ENCODE data around the gene LYRM7. TPM values are rescaled to one million over a fixed set of nuclear protein-coding genes. Genes with fewer than 3 reads are reported as not detected.
A peak's percentile ranks its signal among the peaks of the same experiment; 100 is the strongest.

Gene LYRM7
- total and polyA plus RNA-seq, 8 donors = 2.0 to 4.8 (median 3.0) TPM

DNA sequence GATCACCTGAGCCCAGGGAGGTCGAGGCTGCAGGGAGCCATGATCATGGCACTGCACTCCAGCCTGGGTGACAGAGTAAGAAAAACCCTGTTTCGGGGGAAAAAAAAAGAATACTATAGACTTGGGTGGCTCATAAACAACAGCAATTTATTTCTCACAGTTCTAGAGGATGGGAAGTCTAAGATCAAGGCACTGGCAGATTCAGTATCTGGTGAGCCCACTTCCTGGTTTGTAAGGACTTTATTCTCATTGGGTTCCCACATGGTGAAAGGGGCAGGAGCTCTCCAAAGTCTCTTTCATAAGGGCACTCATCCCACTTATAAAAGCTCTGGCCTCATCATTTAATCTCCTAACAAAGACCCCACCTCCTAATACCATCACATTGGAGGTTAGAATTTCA is 14.4 kb upstream of the LYRM7 start:
- Histone ChIP-seq H3K36me3 (peaks cover 0 to 20% (median 7%) of the 10 kb centered on the region in 3 donors), H3K27me3 (no peaks in the 10 kb centered on the region), H3K4me3 (no peak overlapping the region), H3K27ac (no peak overlapping the region), H3K4me1 (no peaks in the 10 kb centered on the region), H3K9me3 (no peaks in the 10 kb centered on the region)
- DNase-seq = no peak
- no peak for ATAC-seq
- intact Hi-C loops (cut with DNase I) = no loop called here
- WGBS, 2 donors = 96% methylated on average over 2 of the region's 2 CpGs
- FAIRE-seq = no peak
- TF ChIP-seq, protein P1, sequence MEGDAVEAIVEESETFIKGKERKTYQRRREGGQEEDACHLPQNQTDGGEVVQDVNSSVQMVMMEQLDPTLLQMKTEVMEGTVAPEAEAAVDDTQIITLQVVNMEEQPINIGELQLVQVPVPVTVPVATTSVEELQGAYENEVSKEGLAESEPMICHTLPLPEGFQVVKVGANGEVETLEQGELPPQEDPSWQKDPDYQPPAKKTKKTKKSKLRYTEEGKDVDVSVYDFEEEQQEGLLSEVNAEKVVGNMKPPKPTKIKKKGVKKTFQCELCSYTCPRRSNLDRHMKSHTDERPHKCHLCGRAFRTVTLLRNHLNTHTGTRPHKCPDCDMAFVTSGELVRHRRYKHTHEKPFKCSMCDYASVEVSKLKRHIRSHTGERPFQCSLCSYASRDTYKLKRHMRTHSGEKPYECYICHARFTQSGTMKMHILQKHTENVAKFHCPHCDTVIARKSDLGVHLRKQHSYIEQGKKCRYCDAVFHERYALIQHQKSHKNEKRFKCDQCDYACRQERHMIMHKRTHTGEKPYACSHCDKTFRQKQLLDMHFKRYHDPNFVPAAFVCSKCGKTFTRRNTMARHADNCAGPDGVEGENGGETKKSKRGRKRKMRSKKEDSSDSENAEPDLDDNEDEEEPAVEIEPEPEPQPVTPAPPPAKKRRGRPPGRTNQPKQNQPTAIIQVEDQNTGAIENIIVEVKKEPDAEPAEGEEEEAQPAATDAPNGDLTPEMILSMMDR (IDR thresholded peaks at IDR 0.05) = no peak

DNA sequence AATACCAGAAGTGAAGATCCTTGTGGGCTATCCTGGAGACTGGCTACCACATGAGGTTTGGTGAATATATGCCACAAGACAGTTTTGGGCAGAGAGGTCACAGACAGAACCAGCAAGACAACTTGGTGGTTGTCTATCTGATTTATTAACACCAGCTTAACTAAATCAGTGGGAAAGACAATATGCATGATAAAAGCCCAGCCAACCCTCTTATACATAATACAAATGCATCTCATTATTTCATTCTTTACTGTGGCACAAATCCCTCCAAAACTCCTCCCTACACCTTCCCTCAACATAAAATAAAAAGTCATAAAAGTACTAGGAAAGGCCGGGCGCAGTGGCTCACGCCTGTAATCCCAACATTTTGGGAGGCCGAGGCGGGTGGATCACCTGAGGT is 13.8 kb upstream of the LYRM7 start:
- DNase-seq (no peak), FAIRE-seq (no peak), ATAC-seq (no peak)
- no peaks in the 10 kb centered on the region for H3K9me3 ChIP-seq
- 97 to 98% methylated on average over 5 of the region's 5 CpGs for WGBS, 2 donors
- no peak overlapping the region for H3K27ac ChIP-seq
- TF ChIP-seq, protein P1 (IDR thresholded peaks at IDR 0.05) = no peak
- no peaks in the 10 kb centered on the region for H3K27me3 ChIP-seq
- intact Hi-C loops (cut with DNase I) = no loop called here
- H3K4me3 ChIP-seq = no peak overlapping the region
- peaks cover under 1 to 26% (median 11%) of the 10 kb centered on the region in 3 donors for H3K36me3 ChIP-seq
- H3K4me1 ChIP-seq = no peaks in the 10 kb centered on the region

DNA sequence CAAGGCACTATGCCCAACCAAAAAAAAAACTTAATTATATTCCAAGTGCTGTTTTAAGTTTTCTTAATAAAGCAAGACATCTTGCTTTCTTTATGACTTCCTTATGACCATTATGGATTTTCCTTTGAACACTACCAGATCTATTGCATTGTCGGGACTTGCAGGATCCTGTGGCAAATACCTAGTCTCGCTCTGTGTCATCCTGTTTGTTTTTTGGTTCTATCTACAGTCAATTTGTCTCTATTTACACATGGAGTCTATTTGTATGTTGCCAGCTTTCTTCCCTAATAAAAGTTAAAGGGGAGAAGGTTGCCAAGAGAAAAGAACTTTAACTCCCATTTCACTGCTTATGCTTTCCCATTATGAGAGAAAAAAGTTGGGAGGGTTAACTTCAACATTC is 10.6 kb upstream of the LYRM7 start:
- DNase-seq = no peak
- H3K27ac ChIP-seq = no peak overlapping the region
- H3K27me3 ChIP-seq = no peaks in the 10 kb centered on the region
- H3K4me3 ChIP-seq = no peak overlapping the region
- H3K9me3 ChIP-seq = no peaks in the 10 kb centered on the region
- FAIRE-seq = no peak
- intact Hi-C loops (cut with DNase I) = loop anchor here in 1 of 3 donors (10.0 kb wide), 1 partner anchor 95 kb away; no protein-coding TSS in a partner anchor
- TF ChIP-seq, protein P1 (IDR thresholded peaks at IDR 0.05) = no peak
- ATAC-seq = no peak
- peaks cover 5 to 26% (median 14%) of the 10 kb centered on the region in 3 donors for H3K36me3 ChIP-seq
- peaks cover 0 to 12% (median 6%) of the 10 kb centered on the region in 3 donors for H3K4me1 ChIP-seq
- 92 to 96% methylated on average over 2 of the region's 2 CpGs for WGBS, 2 donors

DNA sequence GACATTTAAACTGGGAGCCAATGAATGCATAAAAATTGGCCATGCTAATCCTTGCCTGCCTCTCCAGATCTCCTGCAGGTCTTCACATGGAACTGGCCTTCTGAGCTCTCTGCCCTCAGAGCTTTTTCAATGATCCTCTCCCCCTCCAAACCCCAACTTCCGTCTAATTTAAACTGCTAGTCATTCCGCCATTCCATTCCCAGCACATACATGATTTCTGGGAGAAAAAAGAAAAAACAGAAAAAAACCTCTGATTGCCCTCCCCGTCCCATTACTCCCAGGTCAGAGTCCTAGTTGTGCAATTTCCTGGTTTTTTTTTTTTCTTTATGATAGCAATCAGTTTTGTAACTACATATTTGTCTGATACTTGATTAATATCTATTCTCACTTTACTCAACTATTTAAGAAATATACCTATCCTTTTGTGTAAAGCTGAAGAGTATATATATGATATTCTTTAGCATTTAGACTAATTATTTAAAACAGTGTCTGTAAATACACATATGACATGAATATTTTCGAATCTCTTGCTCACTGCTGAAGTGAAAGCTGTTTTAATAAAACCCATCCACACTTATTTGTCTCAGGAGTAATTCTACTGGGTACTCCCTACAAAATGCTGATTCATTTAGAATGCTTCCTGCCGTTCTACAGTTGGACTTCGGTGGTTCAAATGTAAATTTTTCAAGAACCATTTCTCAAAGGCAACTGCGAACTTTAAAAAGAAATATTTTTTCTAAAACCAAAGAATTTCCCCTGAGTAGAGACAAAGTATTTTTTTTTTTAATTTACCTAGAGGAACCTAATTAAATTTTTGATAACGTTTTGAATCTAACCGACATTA is 7.2 kb upstream of the LYRM7 start:
- ATAC-seq = no peak
- intact Hi-C loops (cut with DNase I) = loop anchor here in 1 of 3 donors (10.0 kb wide), 1 partner anchor 91 kb away; no protein-coding TSS in a partner anchor
- DNase-seq = no peak
- H3K36me3 ChIP-seq = peaks cover 5 to 20% (median 14%) of the 10 kb centered on the region in 3 donors
- H3K27ac ChIP-seq = peak overlapping the region in 3 of 4 donors; percentile 91 to 94 (median 94)
- WGBS, 2 donors = 17 to 24% methylated on average over 9 of the region's 9 CpGs
- no peaks in the 10 kb centered on the region for H3K27me3 ChIP-seq
- H3K9me3 ChIP-seq = no peaks in the 10 kb centered on the region
- no peak for FAIRE-seq
- TF ChIP-seq, protein P1 (IDR thresholded peaks at IDR 0.05) = no peak
- H3K4me1 ChIP-seq = peaks cover 0 to 18% (median 6%) of the 10 kb centered on the region in 3 donors
- peak overlapping the region; percentile 80 to 92 (median 84) for H3K4me3 ChIP-seq
